ENCODE results near the gene DHX40. TPM values are rescaled to one million over a fixed set of nuclear protein-coding genes. Genes with fewer than 3 reads are reported as not detected.
"Not testable (repeated sequence)": the region's sequence is repeated elsewhere in the genome, so short reads cannot be mapped to it uniquely, and the experiment has no call there.

The DHX40 gene, protein sequence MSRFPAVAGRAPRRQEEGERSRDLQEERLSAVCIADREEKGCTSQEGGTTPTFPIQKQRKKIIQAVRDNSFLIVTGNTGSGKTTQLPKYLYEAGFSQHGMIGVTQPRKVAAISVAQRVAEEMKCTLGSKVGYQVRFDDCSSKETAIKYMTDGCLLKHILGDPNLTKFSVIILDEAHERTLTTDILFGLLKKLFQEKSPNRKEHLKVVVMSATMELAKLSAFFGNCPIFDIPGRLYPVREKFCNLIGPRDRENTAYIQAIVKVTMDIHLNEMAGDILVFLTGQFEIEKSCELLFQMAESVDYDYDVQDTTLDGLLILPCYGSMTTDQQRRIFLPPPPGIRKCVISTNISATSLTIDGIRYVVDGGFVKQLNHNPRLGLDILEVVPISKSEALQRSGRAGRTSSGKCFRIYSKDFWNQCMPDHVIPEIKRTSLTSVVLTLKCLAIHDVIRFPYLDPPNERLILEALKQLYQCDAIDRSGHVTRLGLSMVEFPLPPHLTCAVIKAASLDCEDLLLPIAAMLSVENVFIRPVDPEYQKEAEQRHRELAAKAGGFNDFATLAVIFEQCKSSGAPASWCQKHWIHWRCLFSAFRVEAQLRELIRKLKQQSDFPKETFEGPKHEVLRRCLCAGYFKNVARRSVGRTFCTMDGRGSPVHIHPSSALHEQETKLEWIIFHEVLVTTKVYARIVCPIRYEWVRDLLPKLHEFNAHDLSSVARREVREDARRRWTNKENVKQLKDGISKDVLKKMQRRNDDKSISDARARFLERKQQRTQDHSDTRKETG
- total RNA-seq: 54.3 TPM

DNA sequence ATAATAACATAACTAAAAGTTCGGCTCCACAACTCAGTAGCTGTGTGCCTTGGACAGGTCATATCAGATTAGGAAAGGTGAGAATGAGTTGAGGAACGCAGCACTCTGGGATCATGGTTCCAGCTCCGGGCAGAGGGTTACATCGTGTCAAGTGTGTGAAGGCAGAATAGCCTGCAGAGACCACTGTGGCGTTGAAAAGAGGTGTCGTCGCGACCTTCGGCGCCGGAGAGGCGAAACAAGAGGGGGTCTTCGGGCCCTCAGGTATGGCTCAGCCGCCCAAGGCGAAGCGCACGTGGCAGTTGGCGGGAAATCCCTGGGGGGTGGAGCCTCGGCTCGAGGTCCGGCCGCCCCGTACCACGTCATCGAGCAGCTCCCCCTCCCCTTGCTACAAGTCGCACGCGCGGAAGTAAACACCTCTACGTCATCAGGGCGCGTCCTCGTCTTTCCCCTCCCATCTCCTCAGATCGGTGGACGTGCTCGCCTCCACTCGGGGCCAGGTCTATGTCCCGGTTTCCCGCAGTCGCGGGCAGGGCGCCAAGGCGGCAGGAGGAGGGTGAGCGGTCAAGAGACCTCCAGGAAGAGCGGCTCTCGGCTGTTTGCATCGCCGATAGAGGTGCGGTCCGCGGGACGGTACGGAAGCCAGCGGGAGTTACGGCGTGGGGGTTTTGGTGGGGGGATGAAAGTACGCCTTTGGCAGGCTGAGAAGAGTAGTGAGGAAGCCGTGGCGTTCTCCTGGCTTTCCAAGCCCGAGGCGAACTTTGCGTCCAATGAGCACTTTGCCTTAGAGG, at the start of gene DHX40:
DHX40 (plus strand) TSS at position 440 of the 788 bp plus-strand sequence; CDS start at position 502, 62 bp downstream.
- Histone ChIP-seq H3K27me3 (ENCODE audit: control insufficient read depth in 3 of 3, insufficient read depth in 3 of 3, low read length in 3 of 3) (no peaks in the 10 kb centered on the region), H3K36me3 (ENCODE audit: control insufficient read depth in 3 of 3, insufficient read depth in 3 of 3, low read length in 3 of 3) (peaks cover 0 to 1% (median 0%) of the 10 kb centered on the region in 3 donors), H3K4me3 (ENCODE audit: low read length in 3 of 3) (peak within 1 kb of the TSS; percentile 99), H3K9me3 (ENCODE audit: control insufficient read depth in 3 of 3, low read length in 3 of 3) (no peaks in the 10 kb centered on the region), H3K9ac (ENCODE audit: low read depth in 1 of 3, low read length in 3 of 3) (peak within 1 kb of the TSS; percentile 91 to 97 (median 96)), H3K4me1 (ENCODE audit: control insufficient read depth in 3 of 3, insufficient read depth in 3 of 3, low read length in 3 of 3) (peaks cover 9 to 16% (median 10%) of the 10 kb centered on the region in 3 donors), H3K27ac (ENCODE audit: low read depth, low read length) (peak within 1 kb of the TSS; percentile 91)

DNA sequence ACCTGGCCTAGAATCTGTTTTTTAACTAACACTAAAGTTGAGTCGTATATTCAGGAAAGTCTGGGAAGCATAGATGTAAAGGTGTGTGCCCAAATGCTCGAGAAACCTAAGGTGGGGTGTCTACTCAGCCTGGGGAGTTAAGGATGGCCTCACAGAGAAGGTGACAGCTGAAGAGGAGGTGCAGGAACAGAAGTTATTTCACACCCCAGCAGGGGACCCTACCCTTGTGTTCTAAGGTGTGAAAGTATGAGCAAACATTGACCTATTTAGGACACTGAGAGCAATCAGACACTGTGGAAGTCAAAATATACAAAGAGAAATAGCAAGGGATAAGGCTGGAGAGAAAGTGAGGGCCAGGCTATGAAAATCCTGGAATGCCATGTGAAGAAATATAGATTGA, 49.0 kb upstream of the DHX40 start:
- Histone ChIP-seq H3K4me3 (ENCODE audit: low read length in 3 of 3) (no peak overlapping the region), H3K9ac (ENCODE audit: low read depth in 1 of 3, low read length in 3 of 3) (no peak overlapping the region), H3K9me3 (ENCODE audit: control insufficient read depth in 3 of 3, low read length in 3 of 3) (no peaks in the 10 kb centered on the region), H3K27ac (ENCODE audit: low read depth, low read length) (no peak overlapping the region), H3K36me3 (ENCODE audit: control insufficient read depth in 3 of 3, insufficient read depth in 3 of 3, low read length in 3 of 3) (no peaks in the 10 kb centered on the region), H3K4me1 (ENCODE audit: control insufficient read depth in 3 of 3, insufficient read depth in 3 of 3, low read length in 3 of 3) (peaks cover 2 to 6% (median 5%) of the 10 kb centered on the region in 3 donors), H3K27me3 (ENCODE audit: control insufficient read depth in 3 of 3, insufficient read depth in 3 of 3, low read length in 3 of 3) (no peaks in the 10 kb centered on the region)

DNA sequence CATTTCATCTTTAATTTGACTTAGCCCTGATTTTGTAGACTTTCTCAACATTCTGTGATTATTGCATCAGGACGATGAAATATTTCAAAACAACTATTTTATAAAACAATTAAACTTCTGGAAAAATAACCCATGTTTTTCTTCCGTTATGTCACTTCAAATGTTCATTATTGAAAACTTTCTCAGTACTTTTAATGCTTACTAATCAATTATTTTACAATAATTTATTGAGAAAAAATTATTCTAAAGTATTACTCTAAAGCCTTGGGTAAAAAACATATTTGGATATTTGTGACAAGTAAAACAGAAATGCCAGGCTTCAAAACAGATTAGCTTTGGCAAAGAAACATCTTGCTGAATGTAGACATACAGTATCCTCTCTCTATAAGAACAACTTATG, 46.3 kb upstream of the DHX40 start:
- Histone ChIP-seq H3K4me3 (ENCODE audit: low read length in 3 of 3) (no peak overlapping the region), H3K27ac (ENCODE audit: low read depth, low read length) (no peak overlapping the region), H3K9ac (ENCODE audit: low read depth in 1 of 3, low read length in 3 of 3) (no peak overlapping the region), H3K4me1 (ENCODE audit: control insufficient read depth in 3 of 3, insufficient read depth in 3 of 3, low read length in 3 of 3) (peaks cover under 1 to 4% (median 3%) of the 10 kb centered on the region in 3 donors), H3K27me3 (ENCODE audit: control insufficient read depth in 3 of 3, insufficient read depth in 3 of 3, low read length in 3 of 3) (no peaks in the 10 kb centered on the region), H3K36me3 (ENCODE audit: control insufficient read depth in 3 of 3, insufficient read depth in 3 of 3, low read length in 3 of 3) (no peaks in the 10 kb centered on the region), H3K9me3 (ENCODE audit: control insufficient read depth in 3 of 3, low read length in 3 of 3) (no peaks in the 10 kb centered on the region)

DNA sequence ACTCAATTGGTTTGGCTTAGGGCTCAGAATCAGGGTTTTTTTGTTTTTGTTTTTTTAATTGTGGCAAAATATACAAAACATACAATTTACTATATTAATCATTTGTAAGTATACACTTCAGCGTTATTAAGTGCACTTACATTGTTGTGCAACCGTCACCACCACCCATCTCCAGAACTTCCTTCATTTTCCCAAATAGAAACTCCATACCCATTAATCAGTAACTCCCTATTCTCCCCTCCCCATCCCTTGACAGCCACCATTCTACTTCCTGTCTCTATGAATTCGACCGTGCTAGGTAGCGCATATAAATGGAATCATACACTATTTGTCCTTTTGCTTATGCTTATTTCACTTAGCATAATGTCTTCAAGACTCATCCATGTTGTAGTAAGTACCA, 45.2 kb upstream of the DHX40 start:
- Histone ChIP-seq H3K9me3 (ENCODE audit: control insufficient read depth in 3 of 3, low read length in 3 of 3) (no peaks in the 10 kb centered on the region), H3K9ac (ENCODE audit: low read depth in 1 of 3, low read length in 3 of 3) (no peak overlapping the region)

DNA sequence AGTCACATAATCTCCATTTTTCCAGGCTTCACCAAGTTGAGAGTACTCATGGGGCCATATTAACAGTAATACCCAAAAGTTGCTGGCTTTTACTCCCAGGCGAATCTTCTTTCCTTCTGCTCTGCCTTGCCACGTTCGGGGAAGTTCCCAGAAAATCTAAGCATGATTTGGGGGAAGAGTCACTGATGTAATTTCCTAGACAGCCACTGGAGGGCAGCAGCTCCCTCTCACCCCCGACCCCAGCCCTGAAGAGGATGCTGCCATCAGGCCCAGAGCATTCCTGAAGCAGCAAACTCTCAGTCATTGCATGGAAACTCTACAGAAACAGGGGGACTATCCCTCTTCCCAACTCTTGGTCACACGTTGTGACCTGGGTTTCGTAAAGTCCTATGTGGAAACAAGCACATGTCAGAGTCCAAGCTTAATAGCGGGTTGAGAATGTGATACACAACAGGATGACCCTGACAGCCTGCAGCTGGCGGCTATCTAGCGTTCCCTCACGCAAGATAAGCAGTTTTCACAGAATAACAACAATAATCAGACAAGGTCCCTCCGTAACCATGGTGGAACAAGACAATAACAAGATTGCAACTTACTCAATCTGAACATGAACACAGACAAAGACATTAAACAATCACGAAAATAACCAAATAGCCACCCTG, 43.8 kb upstream of the DHX40 start:
- Histone ChIP-seq H3K36me3 (ENCODE audit: control insufficient read depth in 3 of 3, insufficient read depth in 3 of 3, low read length in 3 of 3) (no peaks in the 10 kb centered on the region), H3K9me3 (ENCODE audit: control insufficient read depth in 3 of 3, low read length in 3 of 3) (no peaks in the 10 kb centered on the region), H3K9ac (ENCODE audit: low read depth in 1 of 3, low read length in 3 of 3) (peak overlapping the region in 2 of 3 donors; percentile 1 to 63), H3K4me1 (ENCODE audit: control insufficient read depth in 3 of 3, insufficient read depth in 3 of 3, low read length in 3 of 3) (peaks cover 0 to 2% (median 0%) of the 10 kb centered on the region in 3 donors), H3K27ac (ENCODE audit: low read depth, low read length) (no peak overlapping the region), H3K27me3 (ENCODE audit: control insufficient read depth in 3 of 3, insufficient read depth in 3 of 3, low read length in 3 of 3) (no peaks in the 10 kb centered on the region), H3K4me3 (ENCODE audit: low read length in 3 of 3) (no peak overlapping the region)

More for the DNA sequence above, 45.2 kb upstream of the DHX40 start:
- no peaks in the 10 kb centered on the region for H3K36me3 ChIP-seq (ENCODE audit: control insufficient read depth in 3 of 3, insufficient read depth in 3 of 3, low read length in 3 of 3)
- peaks cover 0 to 2% (median 0%) of the 10 kb centered on the region in 3 donors for H3K4me1 ChIP-seq (ENCODE audit: control insufficient read depth in 3 of 3, insufficient read depth in 3 of 3, low read length in 3 of 3)
- no peak overlapping the region for H3K4me3 ChIP-seq (ENCODE audit: low read length in 3 of 3)
- no peak overlapping the region for H3K27ac ChIP-seq (ENCODE audit: low read depth, low read length)
- H3K27me3 ChIP-seq (ENCODE audit: control insufficient read depth in 3 of 3, insufficient read depth in 3 of 3, low read length in 3 of 3): no peaks in the 10 kb centered on the region

DNA sequence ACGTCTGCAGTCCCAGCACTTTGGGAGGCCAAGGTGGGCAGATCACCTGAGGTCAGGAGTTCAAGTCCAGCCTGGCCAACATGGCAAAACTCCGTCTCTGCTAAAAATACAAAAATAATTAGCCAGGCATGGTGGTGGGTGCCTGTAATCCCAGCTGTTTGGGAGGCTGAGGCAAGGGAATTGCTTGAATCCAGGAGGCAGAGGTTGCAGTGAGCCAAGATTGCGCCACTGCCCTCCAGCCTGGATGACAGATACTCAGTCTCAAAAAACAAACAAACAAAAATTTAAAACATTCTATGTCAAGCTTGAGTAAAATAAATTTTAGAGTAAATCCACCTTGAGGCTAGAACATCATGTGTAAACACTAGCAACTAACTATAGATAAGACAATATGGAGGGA, 40.5 kb upstream of the DHX40 start:
- not testable (repeated sequence) for H3K4me3 ChIP-seq (ENCODE audit: low read length in 3 of 3); H3K9me3 ChIP-seq (ENCODE audit: control insufficient read depth in 3 of 3, low read length in 3 of 3); H3K4me1 ChIP-seq (ENCODE audit: control insufficient read depth in 3 of 3, insufficient read depth in 3 of 3, low read length in 3 of 3)

DNA sequence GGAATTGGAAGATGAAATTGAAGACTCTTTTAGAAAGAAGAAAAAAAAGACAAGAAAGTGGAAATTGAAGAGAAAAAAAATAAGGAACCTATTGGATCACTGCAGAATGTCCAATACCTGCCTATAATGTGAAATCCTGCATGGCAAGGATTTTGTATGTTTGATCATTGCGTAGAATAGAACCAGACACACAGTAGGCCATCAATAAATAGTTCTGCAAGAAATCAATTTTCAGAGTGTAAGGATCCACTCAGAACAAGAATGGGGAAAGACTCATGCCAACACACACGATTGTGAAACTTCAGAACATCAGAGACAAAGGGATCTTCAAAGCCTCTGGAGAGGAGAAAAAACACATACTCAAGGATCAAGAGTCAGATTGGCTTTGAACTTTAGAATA, 39.7 kb upstream of the DHX40 start:
- H3K4me1 ChIP-seq (ENCODE audit: control insufficient read depth in 3 of 3, insufficient read depth in 3 of 3, low read length in 3 of 3): peaks cover 2% of the 10 kb centered on the region in 3 donors
- no peak overlapping the region for H3K27ac ChIP-seq (ENCODE audit: low read depth, low read length)
- no peaks in the 10 kb centered on the region for H3K36me3 ChIP-seq (ENCODE audit: control insufficient read depth in 3 of 3, insufficient read depth in 3 of 3, low read length in 3 of 3)
- no peaks in the 10 kb centered on the region for H3K9me3 ChIP-seq (ENCODE audit: control insufficient read depth in 3 of 3, low read length in 3 of 3)
- no peaks in the 10 kb centered on the region for H3K27me3 ChIP-seq (ENCODE audit: control insufficient read depth in 3 of 3, insufficient read depth in 3 of 3, low read length in 3 of 3)
- H3K9ac ChIP-seq (ENCODE audit: low read depth in 1 of 3, low read length in 3 of 3): no peak overlapping the region
- no peak overlapping the region for H3K4me3 ChIP-seq (ENCODE audit: low read length in 3 of 3)

More for the DNA sequence above, 40.5 kb upstream of the DHX40 start:
- not testable (repeated sequence) for H3K9ac ChIP-seq (ENCODE audit: low read depth in 1 of 3, low read length in 3 of 3); H3K27me3 ChIP-seq (ENCODE audit: control insufficient read depth in 3 of 3, insufficient read depth in 3 of 3, low read length in 3 of 3); H3K36me3 ChIP-seq (ENCODE audit: control insufficient read depth in 3 of 3, insufficient read depth in 3 of 3, low read length in 3 of 3); H3K27ac ChIP-seq (ENCODE audit: low read depth, low read length)

DNA sequence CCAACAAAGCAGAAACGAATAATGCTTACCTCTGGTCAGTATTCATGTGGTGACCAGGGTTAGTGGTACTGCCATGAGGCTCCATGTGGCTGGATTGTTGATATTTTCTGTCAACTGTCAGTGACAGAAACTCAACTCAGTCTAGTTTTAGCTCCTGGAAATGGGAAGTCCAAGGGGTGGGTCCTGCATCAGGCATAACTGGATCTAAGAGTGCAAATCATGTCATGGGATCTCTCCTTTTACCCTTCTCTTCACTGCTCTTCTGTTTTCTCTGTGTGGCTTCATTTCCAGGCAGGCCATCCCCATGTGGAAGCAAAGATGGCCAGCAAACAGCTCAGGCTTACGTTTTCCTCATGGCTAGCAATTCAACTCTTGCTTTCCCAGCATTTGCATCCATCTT, 39.0 kb upstream of the DHX40 start:
- peaks cover 0 to 7% (median 4%) of the 10 kb centered on the region in 3 donors for H3K4me1 ChIP-seq (ENCODE audit: control insufficient read depth in 3 of 3, insufficient read depth in 3 of 3, low read length in 3 of 3)
- no peak overlapping the region for H3K27ac ChIP-seq (ENCODE audit: low read depth, low read length)
- no peaks in the 10 kb centered on the region for H3K27me3 ChIP-seq (ENCODE audit: control insufficient read depth in 3 of 3, insufficient read depth in 3 of 3, low read length in 3 of 3)
- H3K9ac ChIP-seq (ENCODE audit: low read depth in 1 of 3, low read length in 3 of 3): no peak overlapping the region
- no peaks in the 10 kb centered on the region for H3K9me3 ChIP-seq (ENCODE audit: control insufficient read depth in 3 of 3, low read length in 3 of 3)
- no peak overlapping the region for H3K4me3 ChIP-seq (ENCODE audit: low read length in 3 of 3)
- no peaks in the 10 kb centered on the region for H3K36me3 ChIP-seq (ENCODE audit: control insufficient read depth in 3 of 3, insufficient read depth in 3 of 3, low read length in 3 of 3)

DNA sequence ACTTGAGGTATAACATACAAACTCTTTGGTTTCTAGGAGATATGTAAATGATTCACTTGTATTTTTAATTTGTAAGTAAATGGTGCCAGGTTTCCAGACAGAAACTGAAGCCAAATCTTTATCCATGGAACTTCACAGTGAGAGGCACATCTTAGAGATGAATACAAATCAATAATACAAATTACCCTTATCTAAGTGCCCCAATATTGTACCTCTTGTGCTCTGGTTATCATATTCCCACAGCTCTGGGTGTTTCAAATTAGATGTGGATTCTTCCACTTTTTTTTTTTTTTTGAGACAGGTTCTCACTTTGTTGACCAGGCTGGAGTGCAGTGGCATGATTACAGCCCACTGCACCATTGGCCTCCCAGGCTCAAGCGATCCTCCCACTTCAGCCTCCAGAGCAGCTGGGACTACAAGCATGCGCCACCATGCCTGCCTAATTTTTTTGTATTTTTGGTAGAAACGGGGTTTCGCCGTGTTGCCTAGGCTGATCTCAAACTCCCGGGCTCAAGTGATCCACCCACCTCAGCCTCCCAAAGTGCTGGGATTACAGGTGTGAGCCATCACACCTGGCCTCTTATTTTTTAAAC, 38.0 kb upstream of the DHX40 start:
- no peaks in the 10 kb centered on the region for H3K9me3 ChIP-seq (ENCODE audit: control insufficient read depth in 3 of 3, low read length in 3 of 3)

More for the DNA sequence above, 38.0 kb upstream of the DHX40 start:
- H3K4me1 ChIP-seq (ENCODE audit: control insufficient read depth in 3 of 3, insufficient read depth in 3 of 3, low read length in 3 of 3): peaks cover 0 to 7% (median 4%) of the 10 kb centered on the region in 3 donors
- H3K9ac ChIP-seq (ENCODE audit: low read depth in 1 of 3, low read length in 3 of 3): no peak overlapping the region
- no peak overlapping the region for H3K4me3 ChIP-seq (ENCODE audit: low read length in 3 of 3)
- H3K36me3 ChIP-seq (ENCODE audit: control insufficient read depth in 3 of 3, insufficient read depth in 3 of 3, low read length in 3 of 3): no peaks in the 10 kb centered on the region
- no peak overlapping the region for H3K27ac ChIP-seq (ENCODE audit: low read depth, low read length)
- no peaks in the 10 kb centered on the region for H3K27me3 ChIP-seq (ENCODE audit: control insufficient read depth in 3 of 3, insufficient read depth in 3 of 3, low read length in 3 of 3)

All from skeletal muscle tissue (tissue), 4 donors.